OCI-LY1 (cell line): ENCODE data around the gene CACNB3.

ENCODE experiments used
- H2AFZ ChIP-seq: fragments of 200-600 bp; sonication (generic), shearing (Covaris generic); 2 replicates; pipeline ENCODE4 v1.6.0; 2014; ENCODE audit warnings: antibody characterized with exemption, mild to moderate bottlenecking, low read length
- H3F3A ChIP-seq: fragments of 200-600 bp; sonication (generic), shearing (Covaris generic); 2 replicates; pipeline ENCODE4 v1.6.0; 2014; ENCODE audit warnings: mild to moderate bottlenecking, antibody characterized with exemption, low read length, moderate library complexity; ENCODE audit not compliant: insufficient read depth
- H3K27ac ChIP-seq: fragments of 200-600 bp; sonication (generic); 2 replicates; pipeline ENCODE4 v1.5.1; 2014; ENCODE audit warnings: low read length, mixed run types, mild to moderate bottlenecking, low read depth; ENCODE audit not compliant: poor library complexity, severe bottlenecking
- H3K27me3 ChIP-seq: fragments of 200-600 bp; sonication (generic); 2 replicates; pipeline ENCODE4 v1.6.0; 2014; ENCODE audit warnings: antibody characterized with exemption, mild to moderate bottlenecking, low read length, moderate library complexity; ENCODE audit not compliant: insufficient read depth
- H3K36me3 ChIP-seq: fragments of 200-600 bp; sonication (generic); 2 replicates; pipeline ENCODE4 v1.6.1; 2014; ENCODE audit warnings: mild to moderate bottlenecking, antibody characterized with exemption, low read length, moderate library complexity, mixed read lengths; ENCODE audit not compliant: insufficient read depth
- H3K4me1 ChIP-seq: fragments of 200-600 bp; sonication (generic); 2 replicates; pipeline ENCODE4 v1.5.1; 2014; ENCODE audit warnings: mild to moderate bottlenecking, low read length, moderate library complexity; ENCODE audit not compliant: insufficient read depth, severe bottlenecking
- H3K4me2 ChIP-seq: fragments of 200-600 bp; sonication (generic), shearing (Covaris generic); 2 replicates; pipeline ENCODE4 v1.6.1; 2014; ENCODE audit warnings: low read length
- H3K4me3 ChIP-seq: fragments of 200-600 bp; sonication (generic); 2 replicates; pipeline ENCODE4 v1.5.1; 2014; ENCODE audit warnings: low read length, low read depth, mild to moderate bottlenecking, mixed read lengths; ENCODE audit not compliant: poor library complexity, severe bottlenecking
- H3K79me2 ChIP-seq: fragments of 200-600 bp; shearing (Covaris generic); 2 replicates; pipeline ENCODE4 v1.6.1; 2016; ENCODE audit warnings: mixed run types, low read length, mixed read lengths; ENCODE audit not compliant: insufficient read depth
- H3K9ac ChIP-seq: fragments of 200-600 bp; sonication (generic), shearing (Covaris generic); 2 replicates; pipeline ENCODE4 v1.6.1; 2014; ENCODE audit warnings: mild to moderate bottlenecking, low read length, mixed read lengths
- H3K9me2 ChIP-seq: fragments of 200-600 bp; sonication (generic), shearing (Covaris generic); 2 replicates; pipeline ENCODE4 v1.6.1; 2014; ENCODE audit warnings: low read depth, mild to moderate bottlenecking, low read length, mixed read lengths
- H3K9me3 ChIP-seq: fragments of 200-600 bp; shearing (Covaris generic); 2 replicates; pipeline ENCODE4 v1.6.1; 2014; ENCODE audit warnings: low read length, mixed read lengths
- H4K20me1 ChIP-seq: fragments of 200-600 bp; sonication (generic), shearing (Covaris generic); 2 replicates; pipeline ENCODE4 v1.6.0; 2016; ENCODE audit warnings: mild to moderate bottlenecking, low read length; ENCODE audit not compliant: insufficient read depth
- CTCF ChIP-seq: fragments of 200-600 bp; sonication (generic), shearing (Covaris generic); IDR thresholded peaks from 2 replicates; pipeline ENCODE4 v1.5.1; 2017; ENCODE audit warnings: mild to moderate bottlenecking, antibody characterized with exemption, low read length, moderate library complexity, mixed read lengths
- EZH2 ChIP-seq: fragments of 200-600 bp; sonication (generic), shearing (Covaris generic); IDR thresholded peaks from 2 replicates; pipeline ENCODE4 v1.8.0; 2017; ENCODE audit warnings: borderline replicate concordance, mixed run types, mild to moderate bottlenecking, antibody characterized with exemption, low read length, moderate library complexity, mixed read lengths

The CACNB3 gene

GRCh38 chr12:48823281-48823680 is 5.0 kb downstream of the CACNB3 start:
- H3K36me3 ChIP-seq, result peaks cover 5% of the 10 kb centered on the region; the same call in 1 of the 2 replicates
- no peak overlapping the region for H3K4me2 ChIP-seq

GRCh38 chr12:48824112-48824511 is 5.8 kb downstream of the CACNB3 start:
- no peak for TF ChIP-seq EZH2
- no peak for TF ChIP-seq CTCF
- Histone ChIP-seq H4K20me1 (no peaks in the 10 kb centered on the region), H3K4me2 (no peak overlapping the region)

More at GRCh38 chr12:48823281-48823680, 5.0 kb downstream of the CACNB3 start:
- Histone ChIP-seq H3K4me1 (no peaks in the 10 kb centered on the region), H3K27me3 (no peaks in the 10 kb centered on the region), H3F3A (no peaks in the 10 kb centered on the region), H3K9me3 (no peaks in the 10 kb centered on the region), H3K9me2 (no peaks in the 10 kb centered on the region), H3K9ac (no peak overlapping the region), H4K20me1 (no peaks in the 10 kb centered on the region), H3K4me3 (no peak overlapping the region), H3K79me2 (no peaks in the 10 kb centered on the region), H3K27ac (no peak overlapping the region), H2AFZ (no peak overlapping the region)
- TF ChIP-seq CTCF (no peak), EZH2 (no peak)

GRCh38 chr12:48824905-48825304 is 6.6 kb downstream of the CACNB3 start:
- TF ChIP-seq CTCF (no peak), EZH2 (no peak)
- no peak overlapping the region for H3K4me2 ChIP-seq
- no peaks in the 10 kb centered on the region for H3K79me2 ChIP-seq
- H3F3A ChIP-seq, result no peaks in the 10 kb centered on the region
- no peak overlapping the region for H2AFZ ChIP-seq
- no peaks in the 10 kb centered on the region for H3K27me3 ChIP-seq
- H3K9me2 ChIP-seq, result no peaks in the 10 kb centered on the region
- no peak overlapping the region for H3K9ac ChIP-seq
- no peaks in the 10 kb centered on the region for H3K9me3 ChIP-seq
- no peak overlapping the region for H3K27ac ChIP-seq
- H3K36me3 ChIP-seq, result peaks cover 20% of the 10 kb centered on the region
- H3K4me1 ChIP-seq, result no peaks in the 10 kb centered on the region
- no peak overlapping the region for H3K4me3 ChIP-seq
- no peaks in the 10 kb centered on the region for H4K20me1 ChIP-seq

More at GRCh38 chr12:48824112-48824511, 5.8 kb downstream of the CACNB3 start:
- no peak overlapping the region for H2AFZ ChIP-seq
- no peaks in the 10 kb centered on the region for H3K9me3 ChIP-seq
- H3K36me3 ChIP-seq, result peaks cover 12% of the 10 kb centered on the region
- no peaks in the 10 kb centered on the region for H3K79me2 ChIP-seq
- H3K27me3 ChIP-seq, result no peaks in the 10 kb centered on the region
- H3K9me2 ChIP-seq, result no peaks in the 10 kb centered on the region
- H3K9ac ChIP-seq, result no peak overlapping the region
- H3K4me1 ChIP-seq, result no peaks in the 10 kb centered on the region
- no peak overlapping the region for H3K27ac ChIP-seq
- no peak overlapping the region for H3K4me3 ChIP-seq
- no peaks in the 10 kb centered on the region for H3F3A ChIP-seq
